GM23338 (cell line): ENCODE measurements around the gene PRDM2.

Experiments used
- CREB1 ChIP-seq: fragments of 250-450 bp; sonication (Bioruptor Pico); IDR thresholded peaks from 2 replicates; pipeline ENCODE4 v1.5.0; 2020; ENCODE audit warnings: low read depth, mild to moderate bottlenecking, moderate library complexity
- EZH2 ChIP-seq: fragments of 200-600 bp; sonication (generic); IDR thresholded peaks from one replicate; pipeline ENCODE4 v1.8.0; 2017; ENCODE audit warnings: antibody characterized with exemption, mild to moderate bottlenecking, low read depth; ENCODE audit not compliant: unreplicated experiment
- EZH2phosphoT487 ChIP-seq: fragments of 200-600 bp; sonication (generic); IDR thresholded peaks from one replicate; pipeline ENCODE4 v1.8.1; 2018; ENCODE audit warnings: antibody characterized with exemption; ENCODE audit not compliant: unreplicated experiment
- JUNB ChIP-seq: IDR thresholded peaks from one replicate; pipeline ENCODE4 v1.6.1; 2016; ENCODE audit warnings: antibody characterized with exemption; ENCODE audit not compliant: unreplicated experiment
- POLR2AphosphoS5 ChIP-seq: IDR thresholded peaks from 2 replicates; pipeline ENCODE4 v1.6.1; 2016; ENCODE audit warnings: antibody characterized with exemption, low read depth
- REST ChIP-seq: IDR thresholded peaks from one replicate; pipeline ENCODE4 v1.6.1; 2018; ENCODE audit warnings: antibody characterized with exemption; ENCODE audit not compliant: unreplicated experiment
- STAT1 ChIP-seq: IDR thresholded peaks from one replicate; pipeline ENCODE4 v1.6.1; 2016; ENCODE audit warnings: antibody characterized with exemption; ENCODE audit not compliant: unreplicated experiment
- ZNF331 ChIP-seq: fragments of 250-450 bp; sonication (Bioruptor Pico); IDR thresholded peaks from 2 replicates; pipeline ENCODE4 v1.5.0; 2020; ENCODE audit warnings: low read depth, mild to moderate bottlenecking, moderate library complexity
- TF ChIP-seq, protein P1 (sequence below), 2 experiments: fragments of 200-600 bp in 1 of 2; sonication (generic) in 1 of 2; conservative IDR thresholded peaks; 2 replicates each; pipeline versions ENCODE4 v1.5.1 to v1.6.1; 2016 to 2017; ENCODE audit warnings: antibody characterized with exemption in 2 of 2, low read depth in 2 of 2, mild to moderate bottlenecking in 2 of 2, moderate library complexity in 1 of 2
- TF ChIP-seq, protein P2 (sequence below): IDR thresholded peaks from 2 replicates; pipeline ENCODE4 v1.6.1; 2016; ENCODE audit warnings: antibody characterized with exemption

DNA sequence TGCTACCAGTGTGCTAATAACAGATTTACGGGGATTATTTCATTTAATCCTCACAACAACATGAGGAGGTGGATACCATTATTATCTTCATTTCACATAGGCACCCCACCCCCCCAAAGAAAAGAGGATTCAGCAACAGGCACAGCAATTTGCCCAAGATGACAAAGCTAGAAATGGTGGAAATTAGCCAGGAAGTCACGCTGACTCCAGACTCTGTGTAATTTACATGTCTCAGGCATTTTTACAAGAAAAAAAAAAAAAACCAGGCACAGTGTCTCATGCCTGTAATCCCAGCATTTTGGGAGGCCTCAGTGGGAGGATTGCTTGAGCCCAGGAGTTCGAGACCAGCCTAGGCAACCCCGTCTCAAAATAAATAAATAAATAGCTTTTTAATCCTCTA, 37.5 kb upstream of the PRDM2 start:
- TF ChIP-seq POLR2AphosphoS5 (no peak), REST (no peak), ZNF331 (no peak), EZH2 (no peak), JUNB (no peak), EZH2phosphoT487 (no peak), CREB1 (CRISPR knock-in tag) (no peak), STAT1 (no peak)
- TF ChIP-seq, protein P1, sequence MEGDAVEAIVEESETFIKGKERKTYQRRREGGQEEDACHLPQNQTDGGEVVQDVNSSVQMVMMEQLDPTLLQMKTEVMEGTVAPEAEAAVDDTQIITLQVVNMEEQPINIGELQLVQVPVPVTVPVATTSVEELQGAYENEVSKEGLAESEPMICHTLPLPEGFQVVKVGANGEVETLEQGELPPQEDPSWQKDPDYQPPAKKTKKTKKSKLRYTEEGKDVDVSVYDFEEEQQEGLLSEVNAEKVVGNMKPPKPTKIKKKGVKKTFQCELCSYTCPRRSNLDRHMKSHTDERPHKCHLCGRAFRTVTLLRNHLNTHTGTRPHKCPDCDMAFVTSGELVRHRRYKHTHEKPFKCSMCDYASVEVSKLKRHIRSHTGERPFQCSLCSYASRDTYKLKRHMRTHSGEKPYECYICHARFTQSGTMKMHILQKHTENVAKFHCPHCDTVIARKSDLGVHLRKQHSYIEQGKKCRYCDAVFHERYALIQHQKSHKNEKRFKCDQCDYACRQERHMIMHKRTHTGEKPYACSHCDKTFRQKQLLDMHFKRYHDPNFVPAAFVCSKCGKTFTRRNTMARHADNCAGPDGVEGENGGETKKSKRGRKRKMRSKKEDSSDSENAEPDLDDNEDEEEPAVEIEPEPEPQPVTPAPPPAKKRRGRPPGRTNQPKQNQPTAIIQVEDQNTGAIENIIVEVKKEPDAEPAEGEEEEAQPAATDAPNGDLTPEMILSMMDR (conservative IDR thresholded peaks at IDR 0.05; ENCODE audit: low read depth in 2 of 2), result no peak
- TF ChIP-seq, protein P2, sequence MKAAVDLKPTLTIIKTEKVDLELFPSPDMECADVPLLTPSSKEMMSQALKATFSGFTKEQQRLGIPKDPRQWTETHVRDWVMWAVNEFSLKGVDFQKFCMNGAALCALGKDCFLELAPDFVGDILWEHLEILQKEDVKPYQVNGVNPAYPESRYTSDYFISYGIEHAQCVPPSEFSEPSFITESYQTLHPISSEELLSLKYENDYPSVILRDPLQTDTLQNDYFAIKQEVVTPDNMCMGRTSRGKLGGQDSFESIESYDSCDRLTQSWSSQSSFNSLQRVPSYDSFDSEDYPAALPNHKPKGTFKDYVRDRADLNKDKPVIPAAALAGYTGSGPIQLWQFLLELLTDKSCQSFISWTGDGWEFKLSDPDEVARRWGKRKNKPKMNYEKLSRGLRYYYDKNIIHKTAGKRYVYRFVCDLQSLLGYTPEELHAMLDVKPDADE, result no peak
